Activated gamma-delta T cell treated with Interleukin-2 at 50 U/mL for 16 hours (primary cell): ENCODE measurements around the gene FIBCD1.
A peak's percentile ranks its signal among the peaks of the same experiment; 100 is the strongest.

ENCODE experiments used
- DNase-seq: peaks from one replicate; pipeline ENCODE4 v3.0.0-alpha.2; 2020

Gene FIBCD1

DNA sequence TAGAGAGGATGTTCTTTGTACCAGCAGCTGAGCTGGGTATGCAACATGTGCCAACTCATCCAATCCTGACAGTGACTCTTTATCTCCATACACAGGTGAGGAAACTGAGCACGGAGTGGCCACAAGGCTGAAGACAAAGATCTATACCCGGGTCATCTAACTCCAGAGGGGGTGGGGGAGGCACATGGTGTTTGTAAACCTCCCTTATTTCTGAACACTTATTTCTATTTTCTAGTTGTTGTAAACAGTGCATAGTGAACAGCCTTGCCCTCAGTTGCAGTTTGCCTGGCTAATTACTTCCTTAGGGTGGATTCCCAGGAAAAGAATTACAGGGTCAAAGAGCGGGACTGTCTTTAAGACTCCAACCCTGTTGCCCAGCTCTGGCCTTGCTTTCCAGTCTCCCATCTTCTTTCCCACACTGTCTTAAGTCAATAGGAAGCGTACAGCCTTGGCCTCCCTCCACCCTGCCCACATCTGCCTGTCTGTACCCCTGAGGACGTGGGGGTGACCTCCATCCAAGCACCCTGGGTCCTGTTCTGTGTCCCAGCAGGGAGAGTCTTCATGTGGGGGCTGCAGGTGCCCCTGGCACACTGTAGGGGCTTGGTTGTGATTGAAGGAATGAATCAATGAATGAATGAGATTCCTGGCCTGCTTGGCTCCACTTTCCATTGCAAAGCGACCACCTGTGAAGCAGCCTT, 13.2 kb upstream of the FIBCD1 start:
- no peak for DNase-seq

DNA sequence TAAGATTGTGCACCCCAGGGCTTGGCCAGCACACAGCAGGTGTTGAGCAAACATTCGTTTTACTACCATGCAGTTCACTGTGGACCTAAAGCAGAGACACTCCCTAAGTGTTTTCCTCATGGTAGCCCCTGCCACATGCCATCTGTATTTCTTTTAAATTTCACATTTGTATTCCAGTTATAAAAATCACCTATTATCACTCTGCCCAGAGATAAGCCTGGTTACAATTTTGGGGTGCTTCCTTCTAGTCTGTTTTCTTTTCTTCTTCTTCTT, 10.9 kb upstream of the FIBCD1 start:
- no peak for DNase-seq

DNA sequence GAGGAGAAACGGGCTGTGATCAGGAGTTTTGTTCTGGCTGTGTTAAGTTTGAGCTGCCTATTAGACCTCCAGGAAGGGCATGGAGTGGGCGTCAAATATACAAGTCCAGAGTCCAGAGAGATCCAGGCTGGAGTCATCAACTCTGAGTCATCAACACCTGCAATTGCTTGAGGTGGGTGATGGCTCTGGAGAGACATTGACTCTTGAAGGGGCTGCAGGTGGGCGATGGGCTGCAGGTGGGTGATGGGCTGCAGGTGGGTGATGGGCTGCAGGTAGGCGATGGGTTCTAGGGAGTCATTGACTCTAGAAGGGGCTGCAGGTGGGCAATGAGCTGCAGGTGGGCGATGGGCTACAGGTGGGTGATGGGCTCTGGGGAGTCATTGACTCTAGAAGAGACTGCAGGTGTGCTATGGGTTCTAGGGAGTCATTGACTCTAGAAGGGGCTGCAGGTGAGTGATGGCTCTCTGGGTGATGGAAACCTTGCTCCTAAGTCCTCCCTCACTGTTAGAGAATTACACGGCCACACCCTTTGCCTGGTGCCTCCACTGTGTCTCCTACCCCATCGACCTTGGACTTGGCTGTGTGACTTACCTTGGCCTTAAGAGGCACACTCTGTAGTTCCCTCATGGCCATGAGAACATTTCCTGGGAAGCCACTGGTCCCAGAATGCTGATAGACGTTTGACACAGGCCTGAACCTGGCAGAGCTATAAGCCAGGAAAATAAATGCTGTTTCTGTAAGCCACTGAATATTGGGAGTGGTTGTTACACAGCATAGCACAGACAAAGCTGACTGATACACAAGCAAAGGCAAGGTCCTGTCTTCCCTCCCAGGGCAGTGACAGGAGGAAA, 10.4 kb upstream of the FIBCD1 start:
- DNase-seq = no peak

DNA sequence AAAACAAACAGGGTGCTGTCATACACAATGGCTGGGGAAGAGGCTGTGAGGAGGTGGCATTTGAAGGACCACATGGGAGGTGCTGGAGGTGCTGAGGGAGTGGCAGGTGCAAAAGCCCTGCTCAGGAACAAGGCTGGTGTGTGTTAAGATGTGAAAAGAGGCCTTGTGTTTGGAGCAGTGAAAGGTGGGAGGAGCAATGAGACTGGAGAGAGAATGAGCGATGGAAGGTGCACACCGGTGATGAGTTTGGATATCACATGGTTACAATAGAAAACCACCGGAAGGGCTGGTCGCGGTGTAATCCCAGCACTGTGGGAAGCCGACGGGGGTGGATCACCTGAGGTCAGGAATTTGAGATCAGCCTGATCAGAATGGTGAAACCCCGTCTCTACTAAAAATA, 9.2 kb upstream of the FIBCD1 start:
- no peak for DNase-seq

DNA sequence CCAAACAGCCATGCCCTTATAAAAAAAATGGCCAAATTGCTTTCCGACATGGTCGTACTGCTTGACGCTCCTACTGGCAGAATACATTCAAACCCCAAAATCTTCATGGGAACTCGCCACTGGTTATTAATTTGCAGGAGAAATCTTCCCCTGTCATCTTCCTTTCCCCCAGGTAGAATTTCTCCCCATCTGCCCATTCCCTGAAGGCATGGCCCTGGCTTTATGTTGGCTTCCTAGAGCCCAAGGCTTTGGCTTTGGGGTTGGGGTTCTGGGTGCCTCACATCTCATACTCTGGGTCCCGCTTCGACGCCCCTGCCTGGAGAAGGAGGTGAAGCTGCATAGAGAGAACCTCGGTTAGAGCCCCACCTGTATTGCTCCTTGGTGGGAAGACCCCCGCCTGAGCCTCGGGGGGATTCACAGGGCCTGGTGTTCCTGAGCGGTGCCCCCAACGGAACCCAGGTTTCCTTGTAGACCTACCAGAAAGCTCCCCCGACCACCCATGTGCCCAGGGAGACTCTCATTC, 8.6 kb upstream of the FIBCD1 start:
- no peak for DNase-seq

DNA sequence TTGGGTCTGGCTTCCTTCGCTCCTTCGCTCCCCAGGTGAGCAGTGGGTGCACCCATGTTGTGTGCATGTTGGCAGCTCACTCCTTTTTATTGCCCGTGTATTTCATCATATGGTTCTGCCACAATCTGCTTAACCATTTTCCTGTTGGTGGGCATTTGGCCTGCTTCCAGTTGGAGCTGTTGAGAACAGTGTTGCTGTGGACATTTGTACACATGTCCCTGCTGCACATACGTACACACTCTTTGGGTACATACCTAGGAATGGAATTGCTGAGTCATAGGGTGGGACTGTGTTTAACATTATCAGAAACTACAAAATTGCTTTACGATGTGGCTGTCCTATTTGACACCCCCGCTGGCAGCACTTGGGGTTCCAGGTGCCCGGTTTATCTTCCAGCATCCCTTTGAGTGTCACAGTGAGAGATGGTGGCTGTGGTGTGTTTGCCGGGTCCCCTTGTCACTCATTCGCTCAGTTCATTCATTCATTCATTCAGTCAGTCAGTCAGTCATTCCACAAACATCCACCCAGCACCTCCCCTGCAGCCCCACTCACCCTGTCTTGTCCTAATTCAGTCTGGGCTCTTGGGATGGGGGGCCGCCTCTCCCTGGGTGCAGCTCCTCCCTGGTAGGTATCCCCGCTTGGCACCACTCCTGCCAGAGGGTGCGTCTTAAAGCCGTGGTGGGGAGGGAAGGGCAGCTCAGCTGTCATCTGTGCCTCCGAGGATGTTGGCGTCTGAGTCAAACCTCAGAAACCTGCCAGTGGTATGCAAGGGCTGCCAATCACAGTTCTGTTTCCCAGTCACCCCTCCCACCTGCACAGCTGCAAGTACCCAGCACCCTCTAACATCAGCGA, 7.9 kb upstream of the FIBCD1 start:
- no peak for DNase-seq

DNA sequence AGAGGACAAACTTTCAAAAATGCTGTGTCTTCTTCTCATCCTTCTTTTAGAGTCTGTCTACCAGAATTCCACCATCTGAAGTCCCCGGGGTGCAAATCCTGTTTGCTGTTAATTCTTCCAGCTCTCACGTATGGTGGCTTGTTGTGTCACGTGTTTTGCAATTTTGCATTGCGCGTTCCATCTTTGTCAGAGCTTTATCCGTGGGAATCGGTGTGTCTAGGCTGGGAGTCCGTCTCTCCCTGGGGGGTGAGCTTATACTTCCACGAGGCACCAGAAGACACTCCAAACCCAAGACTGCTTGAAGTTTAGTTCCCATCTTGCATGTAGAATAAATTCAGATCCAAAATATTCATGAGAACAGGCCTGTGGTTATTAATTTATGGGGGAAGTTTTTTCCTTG, 6.1 kb upstream of the FIBCD1 start:
- DNase-seq = no peak

DNA sequence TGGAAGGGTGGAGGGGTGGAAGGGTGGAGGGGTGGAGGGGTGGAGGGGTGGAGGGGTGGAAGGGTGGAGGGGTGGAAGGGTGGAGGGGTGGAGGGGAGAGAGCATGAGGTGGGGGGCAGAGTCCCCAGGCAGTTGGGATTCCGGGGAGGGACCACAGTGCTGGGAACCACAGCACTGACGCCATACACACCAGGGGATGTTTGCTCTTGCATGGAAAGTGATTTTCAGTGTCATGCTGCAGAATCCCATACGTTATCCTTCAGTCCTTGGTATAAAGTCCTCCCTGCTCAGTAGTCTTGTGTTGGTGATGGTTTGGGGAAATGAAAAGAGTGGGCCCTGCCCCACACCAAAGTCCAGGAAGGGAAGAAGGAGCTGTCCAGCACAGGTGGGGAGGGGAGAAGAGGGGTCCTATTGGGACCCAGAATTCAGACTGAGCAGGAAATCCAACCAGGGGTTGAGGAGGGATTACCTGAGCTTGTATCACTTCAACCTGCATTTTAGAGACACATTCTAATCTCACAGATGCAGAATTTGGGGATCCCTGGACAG, 5.5 kb upstream of the FIBCD1 start:
- DNase-seq = no peak

DNA sequence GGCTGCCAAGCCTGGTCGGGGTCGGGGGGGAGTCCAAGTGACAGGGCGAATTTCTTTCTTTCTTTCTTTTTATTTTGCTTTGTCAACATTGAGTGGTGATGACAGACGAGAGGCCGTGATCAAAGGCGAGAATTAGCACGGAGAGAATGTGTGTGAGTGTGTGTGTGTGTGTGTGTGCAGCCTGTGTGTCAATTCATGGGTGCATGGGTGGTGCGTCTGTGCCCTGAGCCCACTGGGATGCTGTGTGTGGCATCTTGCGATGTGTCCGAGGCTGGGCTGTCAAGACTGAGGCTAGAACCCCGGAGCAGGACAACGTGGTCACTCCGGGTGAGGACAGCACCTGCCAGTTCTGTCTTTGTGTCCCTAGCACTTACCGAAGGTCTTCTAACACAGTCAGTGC, 4.7 kb upstream of the FIBCD1 start:
- DNase-seq = no peak

DNA sequence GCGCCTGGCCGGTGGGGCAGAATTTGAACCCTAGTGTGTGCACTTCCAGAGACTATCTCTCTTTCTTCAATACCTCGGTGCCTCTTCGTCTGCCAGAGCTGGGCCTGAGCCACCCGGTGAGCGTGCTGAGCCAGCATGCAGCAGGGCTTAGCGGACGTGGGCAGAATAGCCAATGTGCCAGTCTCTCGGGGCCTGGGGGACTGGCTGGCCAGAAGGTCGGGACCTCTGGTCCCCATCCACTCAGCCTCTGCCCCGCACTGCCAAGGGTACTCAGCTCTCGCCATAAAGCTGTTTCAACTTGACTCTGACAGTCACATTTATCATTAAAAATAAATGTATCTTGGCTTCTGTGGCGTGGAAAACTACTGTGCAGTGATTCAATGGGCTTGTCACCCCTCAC, 4.2 kb upstream of the FIBCD1 start:
- DNase-seq = no peak

DNA sequence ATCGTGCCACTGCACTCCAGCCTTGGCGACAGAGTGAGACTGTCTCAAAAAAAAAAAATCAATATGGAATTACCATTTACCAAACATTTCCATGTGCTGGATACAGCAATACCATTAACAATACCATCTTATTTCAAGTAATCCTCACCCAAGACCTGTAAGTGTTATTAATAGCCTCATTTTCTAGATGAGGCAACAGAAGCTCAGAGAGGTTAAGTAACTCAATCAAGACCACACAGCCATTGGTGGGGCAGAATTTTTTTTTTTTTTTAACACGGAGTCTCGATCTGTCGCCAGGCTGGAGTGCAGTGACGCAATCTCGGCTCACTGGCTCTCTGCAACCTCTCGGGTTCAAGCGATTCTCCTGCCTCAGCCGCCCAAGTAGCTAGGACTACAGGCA, 3.6 kb upstream of the FIBCD1 start:
- DNase-seq = no peak

DNA sequence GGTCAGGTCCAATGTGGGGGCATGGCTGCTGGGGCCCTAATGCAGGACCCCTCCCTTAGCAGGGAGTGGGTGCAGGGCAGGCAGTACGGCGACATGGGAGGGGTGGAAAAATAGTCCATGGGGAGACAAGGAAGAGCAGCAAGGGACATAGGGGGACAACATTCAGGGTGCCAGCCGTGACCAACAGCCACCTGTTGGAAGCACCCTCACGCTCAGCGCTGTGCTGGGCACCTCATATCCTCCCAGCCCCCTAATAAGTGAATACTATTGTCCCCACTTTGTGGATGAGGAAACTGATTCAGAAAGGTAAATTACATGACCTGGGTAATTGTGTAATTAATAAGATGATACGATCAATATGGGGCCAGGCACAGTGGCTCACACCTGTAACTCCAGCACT, 3.0 kb upstream of the FIBCD1 start:
- no peak for DNase-seq

DNA sequence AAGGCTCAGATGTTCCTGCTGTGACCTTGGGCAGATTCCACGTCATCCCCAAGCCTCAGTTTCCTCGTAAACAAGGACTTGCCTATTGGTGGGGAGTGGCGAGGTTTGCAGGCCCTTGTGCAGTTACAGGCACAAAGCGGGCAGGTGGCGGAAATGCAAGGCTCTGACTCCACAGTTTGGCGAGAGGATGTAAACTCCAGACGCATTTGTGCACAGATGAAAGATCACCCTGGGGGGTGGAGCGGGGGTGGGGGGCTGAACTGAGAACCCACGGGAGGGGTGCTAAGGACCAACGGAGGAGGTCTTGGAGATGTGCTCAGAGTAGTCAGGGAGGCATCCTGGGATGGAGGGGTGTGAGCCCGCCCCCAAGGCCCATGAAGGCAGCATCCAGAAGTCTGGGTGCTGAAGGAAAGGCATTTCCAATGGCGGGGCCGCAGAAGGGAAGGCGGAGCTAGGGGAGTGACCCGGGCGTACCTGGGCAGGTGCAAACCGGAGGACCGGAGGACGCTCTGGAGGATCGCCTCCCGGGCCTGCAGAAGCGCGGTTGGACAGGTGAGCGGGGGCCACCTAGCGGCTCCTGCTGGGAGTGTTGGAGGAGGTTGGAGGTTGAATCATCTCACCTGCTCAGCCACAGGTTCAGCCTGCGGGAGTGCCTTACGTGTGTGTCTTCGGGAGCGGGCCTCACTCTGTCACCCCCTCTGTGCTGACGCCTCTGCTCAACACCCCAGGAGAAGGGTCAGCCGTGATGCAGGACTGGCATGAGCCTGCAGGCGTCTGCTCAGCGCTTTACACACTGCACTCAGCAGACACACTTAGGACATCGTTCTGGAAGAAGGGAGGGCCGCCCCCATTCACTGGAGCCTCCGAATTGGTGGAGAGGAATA, 1.9 kb upstream of the FIBCD1 start:
- peak; percentile 74 for DNase-seq

DNA sequence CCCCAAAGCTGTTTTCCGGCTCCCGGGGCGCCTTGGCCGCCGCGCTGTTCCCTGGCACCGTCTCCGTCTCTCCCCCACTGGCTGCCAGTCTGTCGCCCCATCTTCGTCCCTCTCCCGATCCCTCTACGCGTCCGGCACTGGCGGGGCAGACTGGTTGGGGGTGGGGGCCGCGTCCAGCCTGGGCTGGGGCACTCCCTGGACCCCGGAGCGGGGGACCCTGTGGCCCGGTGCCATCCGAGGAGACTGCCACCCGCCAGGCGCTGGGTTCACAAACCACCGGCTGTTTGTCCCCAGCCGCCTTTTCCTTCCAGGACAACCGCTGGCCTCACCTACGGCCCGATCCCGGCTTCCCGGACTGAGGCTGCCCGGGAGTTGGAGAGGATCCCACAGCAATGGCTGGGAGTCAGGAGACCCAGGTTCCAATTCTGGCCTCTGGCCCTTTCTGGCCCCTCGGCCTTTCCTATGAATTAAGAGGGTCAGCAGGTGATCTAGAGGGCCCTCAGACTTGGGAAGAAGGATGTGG, 1.0 kb upstream of the FIBCD1 start:
- no peak for DNase-seq

DNA sequence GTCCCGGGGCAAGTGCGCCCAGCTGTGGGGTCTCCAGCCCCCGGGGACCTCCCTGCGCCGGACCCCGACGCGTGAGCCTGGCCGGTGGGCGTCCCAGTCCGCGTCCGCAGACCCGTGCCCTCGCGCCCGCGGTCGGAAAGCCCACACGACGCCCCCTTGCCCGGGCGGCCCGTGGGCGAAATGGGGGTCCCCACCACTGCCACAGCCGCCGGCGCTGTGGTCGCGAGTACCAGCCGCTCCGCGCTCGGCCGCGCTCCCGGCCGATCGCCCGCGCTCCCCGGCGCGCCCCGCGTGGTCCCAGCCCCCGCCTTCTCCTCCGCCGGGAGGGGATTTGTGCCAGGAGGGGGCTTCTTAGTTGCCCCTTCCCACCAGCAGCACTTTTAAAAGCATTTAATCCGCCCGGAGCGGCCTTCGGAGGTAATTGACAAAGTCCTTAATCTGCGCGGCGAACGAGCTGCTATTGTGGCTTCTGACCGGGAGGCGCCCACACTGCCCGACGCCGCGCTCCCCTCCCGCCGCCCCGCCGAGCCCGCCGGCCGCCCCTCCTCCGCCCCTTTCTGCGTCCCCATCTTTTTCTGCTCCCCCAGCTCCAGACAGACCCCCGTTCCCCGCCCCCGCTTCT, 469 bp upstream of the FIBCD1 start:
- no peak for DNase-seq

DNA sequence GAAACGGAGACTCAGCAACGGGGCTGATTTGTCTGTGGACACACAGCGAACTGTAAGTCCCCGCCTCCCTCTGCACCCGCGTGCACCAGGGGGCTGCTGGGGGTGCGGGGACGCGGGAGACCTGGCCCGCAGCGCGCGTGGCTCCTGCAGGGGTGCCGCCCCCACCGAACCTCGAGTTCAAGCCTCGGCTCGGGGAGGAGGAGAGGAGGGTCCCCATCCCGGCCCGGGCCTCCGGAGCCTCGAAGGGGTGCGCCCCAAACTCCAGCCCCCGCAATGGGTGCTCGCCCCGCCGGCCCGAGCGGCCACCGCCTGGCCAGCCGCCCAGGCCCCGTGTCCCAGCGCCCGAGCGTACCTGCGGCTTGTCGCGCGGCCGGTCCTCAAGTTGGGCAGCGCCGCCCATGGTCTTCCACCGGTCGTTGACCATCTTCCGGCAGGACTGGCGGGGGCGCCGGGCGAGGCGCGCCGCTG, 829 bp downstream of the FIBCD1 start:
- no peak for DNase-seq

DNA sequence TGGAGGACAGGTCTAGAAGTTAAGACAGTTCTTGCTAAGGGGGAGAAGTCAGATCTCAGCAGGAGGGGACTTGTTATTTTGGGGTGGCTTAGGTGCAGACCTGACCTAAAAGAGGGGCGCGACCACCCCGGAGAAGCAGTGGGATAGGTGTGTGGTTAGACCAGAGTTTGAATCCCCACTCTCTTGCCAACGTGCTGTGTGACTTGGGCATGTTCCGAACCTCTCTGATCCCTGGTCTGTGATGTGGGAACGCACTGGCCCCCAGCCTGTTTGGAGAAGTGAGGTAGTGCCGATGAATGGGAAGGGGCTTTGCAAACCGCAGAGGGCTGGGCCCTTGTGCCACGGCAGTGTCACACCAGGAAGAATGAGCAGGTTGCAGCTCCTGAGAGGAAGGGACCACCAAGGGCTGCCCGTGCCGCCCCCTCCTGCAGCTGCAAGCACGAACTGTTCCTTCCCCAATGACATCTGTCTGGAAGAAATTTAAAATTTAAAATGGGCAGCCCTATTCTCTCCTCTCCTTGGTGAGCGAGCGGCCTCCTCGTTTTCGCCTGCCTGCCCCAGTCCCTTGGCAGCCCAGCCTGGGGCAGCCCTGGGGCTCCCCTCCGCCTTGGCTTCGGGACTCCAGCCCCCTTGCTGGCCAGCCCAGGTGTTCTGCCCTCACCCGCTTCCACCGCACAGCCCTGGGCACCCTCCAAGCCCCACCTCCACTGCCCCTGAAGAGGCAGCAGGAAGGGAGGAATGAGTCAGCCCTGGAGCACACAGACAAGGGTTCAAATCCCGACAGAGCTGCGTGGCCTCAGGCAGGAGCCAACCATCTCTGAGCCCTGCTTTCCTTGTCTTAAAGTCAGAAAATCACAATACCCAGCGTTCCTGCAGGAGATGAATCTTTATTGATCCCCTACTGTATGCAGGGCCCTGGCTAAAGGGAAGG, 1.6 kb downstream of the FIBCD1 start:
- no peak for DNase-seq

DNA sequence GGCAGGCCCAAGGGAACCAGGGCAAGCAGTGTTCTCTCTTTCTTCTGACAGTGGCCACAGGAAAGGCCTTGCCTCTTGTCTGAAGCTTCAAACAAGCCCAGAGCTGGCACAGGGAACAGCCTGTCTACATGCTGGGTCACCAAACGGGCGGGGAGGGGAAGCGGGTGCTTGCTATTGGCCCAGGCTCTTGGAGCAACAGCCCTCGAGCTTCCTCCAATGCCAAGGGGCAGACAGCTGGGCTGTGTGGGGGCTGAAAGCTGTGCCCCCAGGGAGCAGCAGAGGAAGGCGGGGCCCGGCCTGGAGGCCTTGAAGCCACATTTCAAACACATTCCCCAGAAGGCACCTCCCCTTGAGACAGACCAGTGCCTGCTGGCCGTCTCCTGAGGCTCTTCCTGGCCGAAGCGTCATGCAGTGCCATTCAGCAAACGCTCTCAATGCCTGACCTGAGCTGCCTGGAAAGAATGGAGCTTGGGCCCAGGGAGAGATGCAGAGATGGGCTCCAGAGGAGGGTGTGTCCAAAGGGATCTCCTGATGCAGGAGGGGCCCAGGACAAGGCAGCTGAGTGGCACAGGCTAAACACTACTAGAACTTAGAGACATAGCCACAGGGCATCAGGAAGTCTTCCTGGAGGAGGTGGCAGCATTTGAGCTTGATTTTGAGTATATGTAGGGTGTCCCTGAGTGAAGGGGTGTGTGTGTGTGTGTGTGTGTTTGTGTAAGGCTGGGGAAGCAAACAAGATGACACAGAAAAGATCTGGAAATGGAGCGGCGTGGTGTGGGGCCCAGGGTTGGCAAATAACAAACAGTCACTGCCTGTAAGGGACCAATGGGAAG, 2.5 kb downstream of the FIBCD1 start:
- no peak for DNase-seq

DNA sequence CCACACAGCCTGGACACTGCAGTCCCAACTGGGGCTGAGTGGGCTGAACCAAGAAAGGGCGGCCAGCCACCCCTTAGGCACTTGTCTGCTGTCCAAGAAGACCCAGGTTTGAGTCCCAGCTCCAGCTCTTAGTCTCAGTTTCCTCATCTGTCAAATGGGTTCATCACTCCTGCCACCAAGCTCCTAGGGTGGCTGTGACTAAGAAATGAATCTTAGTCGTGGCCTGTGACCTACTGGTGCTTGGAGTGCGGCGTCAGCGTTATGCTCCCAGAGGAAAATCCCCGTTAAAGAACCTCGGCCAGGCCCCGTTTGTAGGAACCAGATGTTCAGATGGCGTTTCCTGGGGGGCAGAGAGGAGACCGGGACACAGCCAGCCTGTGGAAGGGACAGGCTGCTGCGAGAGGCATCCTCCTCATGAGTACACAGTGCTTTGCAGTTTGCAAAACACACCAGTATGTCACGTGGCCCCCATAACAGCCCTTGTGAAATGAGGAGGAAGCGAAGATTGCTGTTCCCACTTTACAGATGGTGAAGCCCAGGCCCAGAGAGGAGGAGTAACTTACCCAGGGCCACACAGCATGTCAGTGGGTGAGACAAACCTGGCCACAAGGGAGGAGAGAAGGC, 3.3 kb downstream of the FIBCD1 start:
- no peak for DNase-seq
